Activated CD8-positive, alpha-beta memory T cell treated with anti-CD3 and anti-CD28 coated beads for 4 hours (primary cell): ENCODE measurements around the gene GPBP1.
A peak's percentile ranks its signal among the peaks of the same experiment; 100 is the strongest.
"Not testable (repeated sequence)": the region's sequence is repeated elsewhere in the genome, so short reads cannot be mapped to it uniquely, and the experiment has no call there.

Experiments used
- DNase-seq, 2 donors: peaks; one replicate each; pipeline ENCODE4 v3.0.0-alpha.2; 2020; ENCODE audit warnings: low read depth in 2 of 2

The GPBP1 gene

DNA sequence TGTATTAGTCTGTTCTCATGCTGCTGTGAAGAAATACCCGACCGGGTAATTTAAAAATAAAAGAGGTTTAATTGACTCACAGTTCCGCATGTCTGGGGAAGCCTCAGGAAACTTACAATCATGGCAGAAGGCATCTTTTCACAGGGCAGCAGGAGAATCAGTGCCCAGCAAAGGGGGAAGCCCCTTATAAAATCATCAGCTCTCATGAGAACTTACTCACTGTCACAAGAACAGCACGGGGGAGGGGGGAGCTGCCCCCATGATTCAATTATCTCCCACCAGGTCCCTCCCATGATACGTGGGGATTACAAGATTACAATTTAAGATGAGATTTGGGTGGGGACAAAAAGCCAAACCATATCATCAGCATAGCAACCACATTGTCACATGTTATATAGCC lies 102.5 kb downstream of the GPBP1 start:
- DNase-seq: no peak

DNA sequence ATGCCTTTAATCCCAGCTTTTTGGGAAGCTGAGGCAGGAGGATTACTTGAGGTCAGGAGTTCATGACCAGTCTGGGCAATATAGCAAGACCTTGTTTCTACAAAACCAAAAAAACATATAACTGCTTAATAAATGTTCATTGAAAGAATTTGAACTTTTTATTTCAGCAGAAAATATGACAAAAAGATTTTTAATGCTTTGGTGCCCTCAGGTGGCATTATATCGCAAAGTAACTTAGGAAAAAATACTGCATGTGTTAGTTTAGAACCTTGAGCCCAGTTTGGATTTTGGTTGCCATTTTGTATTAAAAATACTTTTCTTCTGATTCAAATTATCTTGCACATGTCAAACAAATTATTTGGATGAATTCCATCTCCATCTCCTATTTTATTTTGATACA lies 103.2 kb downstream of the GPBP1 start:
- DNase-seq: no peak

- DNase-seq: no peak
Observed at GRCh38 chr5:57280853-57281252, 107.0 kb downstream of the GPBP1 start.

DNA sequence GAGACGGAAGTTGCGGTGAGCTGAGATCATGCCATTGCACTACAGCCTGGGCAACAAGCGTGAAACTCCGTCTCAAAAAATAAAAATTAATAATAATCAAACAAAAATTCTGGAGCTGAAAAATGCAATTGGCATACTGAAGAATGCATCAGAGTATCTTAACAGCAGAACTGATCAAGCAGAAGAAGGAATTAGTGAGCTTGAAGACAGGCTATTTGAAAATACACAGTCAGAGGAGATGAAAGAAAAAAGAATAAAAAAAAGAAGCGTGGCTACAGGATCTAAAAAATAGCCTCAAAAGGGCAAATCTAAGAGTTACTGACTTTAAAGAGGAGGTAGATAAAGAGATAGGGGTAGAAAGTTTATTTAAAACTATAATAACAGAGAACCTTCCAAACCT lies 111.2 kb downstream of the GPBP1 start:
- DNase-seq: not testable (repeated sequence)

DNA sequence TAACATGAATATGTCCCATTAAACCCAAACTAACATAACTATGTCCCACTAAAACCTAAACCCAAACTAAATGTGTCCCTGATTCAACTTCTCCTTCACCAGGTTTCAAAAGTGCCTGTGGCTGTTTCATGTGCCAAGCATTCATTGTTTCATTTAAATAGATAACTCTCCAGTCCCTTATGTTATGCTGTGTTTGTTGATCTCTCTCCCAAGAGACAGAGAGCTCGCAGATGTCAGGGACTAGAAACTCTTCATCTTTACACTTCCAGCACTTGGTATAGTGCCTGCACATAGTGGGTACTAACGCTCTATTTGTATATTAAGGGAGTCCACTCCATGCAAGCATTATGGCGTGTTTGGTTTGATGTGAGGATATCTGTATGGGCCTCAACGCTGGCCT lies 118.0 kb downstream of the GPBP1 start:
- no peak for DNase-seq

GRCh38 chr5:57292336-57292735 lies 118.5 kb downstream of the GPBP1 start:
- no peak for DNase-seq

GRCh38 chr5:57298295-57298984 lies 124.6 kb downstream of the GPBP1 start:
- peak; percentile 66 to 69 for DNase-seq

DNA sequence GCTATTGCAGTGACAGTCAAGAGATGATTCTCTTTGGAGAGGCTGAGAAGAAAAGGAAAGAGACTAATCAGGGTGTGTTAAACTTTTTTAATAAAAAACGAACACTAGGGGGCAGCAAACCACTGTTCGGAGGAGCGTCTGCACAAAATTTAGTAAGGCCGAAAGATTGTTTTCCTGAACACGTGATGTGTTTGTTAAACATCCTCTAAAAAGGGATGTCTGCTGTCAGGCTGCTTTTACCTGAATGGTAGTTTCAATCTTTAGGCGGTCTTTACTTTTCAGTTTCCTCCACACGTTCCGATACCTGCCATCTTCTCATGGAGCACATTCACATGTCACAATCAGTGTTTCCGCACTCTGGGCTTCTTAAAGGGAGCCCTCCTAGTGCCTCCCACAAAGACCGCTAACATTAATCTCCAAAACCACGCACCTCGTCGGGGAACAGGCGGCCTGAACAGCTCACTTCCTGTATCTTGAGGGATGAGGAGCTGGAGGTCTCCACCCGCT lies 125.2 kb downstream of the GPBP1 start:
- peak; percentile 4 to 13 for DNase-seq

GRCh38 chr5:57299986-57300385 lies 126.1 kb downstream of the GPBP1 start:
- DNase-seq: no peak

GRCh38 chr5:57302164-57302563 lies 128.3 kb downstream of the GPBP1 start:
- DNase-seq: peak in 1 of 2 donors; percentile 6

- DNase-seq: no peak
Observed at GRCh38 chr5:57302643-57303042, 128.8 kb downstream of the GPBP1 start.

DNA sequence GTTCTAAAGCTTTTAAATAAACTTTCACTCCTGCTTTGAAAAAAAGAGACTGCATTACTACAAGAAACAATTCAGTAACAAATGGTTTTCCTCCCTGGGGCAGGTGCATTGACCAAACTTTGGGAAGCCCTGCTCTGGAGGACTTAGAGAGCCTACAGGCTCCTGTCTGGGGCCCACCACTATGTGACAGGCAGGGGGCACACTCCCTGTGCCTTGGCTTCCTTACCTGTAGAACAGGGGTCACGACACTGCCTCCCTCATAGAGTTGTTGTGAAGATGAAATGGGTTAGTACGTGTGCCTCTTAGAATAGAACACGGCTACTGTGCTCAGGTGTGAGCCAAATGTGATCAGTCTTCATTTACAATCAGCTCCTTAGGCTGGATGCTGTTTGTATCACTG lies 130.1 kb downstream of the GPBP1 start:
- no peak for DNase-seq

GRCh38 chr5:57304931-57305330 lies 131.1 kb downstream of the GPBP1 start:
- DNase-seq: no peak

GRCh38 chr5:57306359-57306758 lies 132.5 kb downstream of the GPBP1 start:
- no peak for DNase-seq

DNA sequence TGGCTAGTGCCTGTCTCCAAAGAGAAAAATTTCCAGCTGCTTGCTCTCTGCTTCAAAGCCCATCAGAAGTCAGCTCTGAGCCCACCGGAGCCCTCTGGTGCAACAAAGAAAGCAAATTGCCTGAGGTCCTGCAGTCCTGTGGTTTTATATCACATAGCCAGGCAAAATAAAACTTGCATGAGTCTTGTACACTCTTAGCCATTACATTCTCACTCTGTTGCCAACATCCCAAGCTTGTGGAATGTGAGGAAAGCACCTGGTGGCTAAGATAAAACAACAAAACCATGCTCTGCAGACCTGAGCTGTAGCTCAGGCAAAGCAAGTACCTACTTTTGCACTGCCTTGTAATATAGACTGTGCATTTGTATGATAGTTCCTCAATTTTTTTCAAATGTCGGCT lies 133.7 kb downstream of the GPBP1 start:
- no peak for DNase-seq

GRCh38 chr5:57309022-57309421 lies 135.2 kb downstream of the GPBP1 start:
- DNase-seq: not testable (repeated sequence)

DNA sequence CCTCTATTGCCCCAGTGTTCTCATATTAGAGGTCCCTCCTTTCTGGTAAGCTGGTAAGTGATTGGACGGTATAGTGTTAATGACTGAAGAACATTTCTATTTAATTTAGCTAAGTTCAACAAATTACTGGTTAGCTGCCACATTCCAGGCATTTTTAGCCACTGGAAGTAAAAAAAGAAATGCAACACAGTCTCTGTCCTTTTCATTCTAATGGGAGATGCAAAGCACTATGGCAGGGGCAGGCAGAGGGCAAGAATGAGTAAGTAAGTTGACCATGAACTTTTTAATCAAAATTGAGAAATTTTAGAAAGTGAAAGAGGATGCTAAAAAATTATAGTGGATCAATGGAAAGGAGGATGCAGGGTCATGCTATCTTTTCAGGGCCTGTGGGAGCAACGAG lies 137.4 kb downstream of the GPBP1 start:
- DNase-seq: no peak

DNA sequence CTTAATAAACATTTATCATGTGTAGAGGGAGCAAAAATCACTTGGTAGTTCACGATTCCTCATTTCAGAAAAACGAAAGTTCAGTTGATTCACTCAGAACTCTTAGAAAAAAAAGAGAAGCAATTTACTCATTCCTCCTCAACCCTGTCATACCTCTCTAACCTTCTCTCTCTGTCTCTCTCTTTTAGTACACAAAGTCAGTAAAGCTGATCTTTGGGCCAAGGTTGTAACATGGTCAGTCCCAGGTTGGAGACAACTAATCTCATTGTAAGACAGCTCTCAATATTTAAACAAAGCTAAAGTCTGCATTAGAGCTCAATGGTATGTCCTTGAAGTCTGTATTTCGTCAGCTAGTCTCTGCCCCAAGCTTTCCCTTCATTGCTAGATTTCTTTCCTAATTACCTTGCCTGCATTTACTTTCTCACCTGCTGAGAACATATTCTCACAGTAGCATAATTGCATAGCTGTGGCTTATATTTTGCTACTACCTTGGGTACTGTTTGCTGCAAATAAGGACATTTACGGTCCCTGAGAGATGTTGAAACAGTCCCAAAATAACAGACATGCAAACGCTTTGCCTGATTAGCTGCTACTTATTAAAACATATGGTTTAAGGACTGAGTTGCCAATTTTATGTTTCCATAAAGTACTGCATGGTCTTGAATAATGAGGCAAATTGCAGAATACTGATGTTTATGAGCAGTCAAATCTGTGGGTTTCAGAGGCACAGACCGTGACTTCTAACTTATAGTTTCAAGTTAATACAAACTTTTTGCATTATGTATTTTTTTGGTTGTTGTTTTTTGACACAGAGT lies 138.3 kb downstream of the GPBP1 start:
- no peak for DNase-seq

GRCh38 chr5:57313716-57314115 lies 139.9 kb downstream of the GPBP1 start:
- no peak for DNase-seq
